Prostate gland (tissue), 2 donors: ENCODE results near the gene REXO4.

ENCODE experiments used
- POLR2A ChIP-seq: fragments of 450-650 bp; IDR thresholded peaks from one replicate; pipeline ENCODE4 v1.6.1; 2016; ENCODE audit warnings: antibody characterized with exemption, mild to moderate bottlenecking
- POLR2AphosphoS5 ChIP-seq: sonication (generic); formaldehyde crosslinking; IDR thresholded peaks from one replicate; pipeline ENCODE4 v1.6.1; 2017; ENCODE audit warnings: antibody characterized with exemption
- TF ChIP-seq, protein P1 (sequence below), 4 experiments: fragments of 200-600 bp in 2 of 4; fragments of 450-650 bp in 2 of 4; sonication (generic) in 2 of 4; IDR thresholded peaks; 1 replicate in 3 of 4; 2 replicates in 1 of 4; pipeline ENCODE4 v1.5.1; 2016 to 2019; ENCODE audit warnings: antibody characterized with exemption in 4 of 4, mild to moderate bottlenecking in 2 of 4, moderate library complexity in 2 of 4

DNA sequence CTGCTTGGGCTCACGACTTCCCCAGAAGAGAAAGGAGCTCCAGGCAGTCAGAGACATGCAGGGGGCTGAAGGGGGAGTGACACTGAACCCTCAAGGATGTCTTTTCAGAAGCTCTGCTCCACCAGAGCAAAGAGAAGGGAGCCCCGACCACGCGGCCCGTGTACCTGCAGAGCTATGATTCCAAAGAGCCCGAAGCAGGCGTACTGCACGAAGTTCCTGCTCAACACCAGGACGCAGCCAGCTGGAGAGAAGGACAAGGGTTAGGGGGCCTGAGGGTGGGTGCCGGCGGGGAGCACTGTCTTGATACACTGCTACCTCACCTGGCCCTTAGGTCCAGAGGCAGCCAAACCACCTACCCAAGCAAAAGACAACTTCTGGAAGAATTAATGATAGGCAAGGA is 51.4 kb downstream of the REXO4 start:
- TF ChIP-seq POLR2A, result no peak
- TF ChIP-seq, protein P1, sequence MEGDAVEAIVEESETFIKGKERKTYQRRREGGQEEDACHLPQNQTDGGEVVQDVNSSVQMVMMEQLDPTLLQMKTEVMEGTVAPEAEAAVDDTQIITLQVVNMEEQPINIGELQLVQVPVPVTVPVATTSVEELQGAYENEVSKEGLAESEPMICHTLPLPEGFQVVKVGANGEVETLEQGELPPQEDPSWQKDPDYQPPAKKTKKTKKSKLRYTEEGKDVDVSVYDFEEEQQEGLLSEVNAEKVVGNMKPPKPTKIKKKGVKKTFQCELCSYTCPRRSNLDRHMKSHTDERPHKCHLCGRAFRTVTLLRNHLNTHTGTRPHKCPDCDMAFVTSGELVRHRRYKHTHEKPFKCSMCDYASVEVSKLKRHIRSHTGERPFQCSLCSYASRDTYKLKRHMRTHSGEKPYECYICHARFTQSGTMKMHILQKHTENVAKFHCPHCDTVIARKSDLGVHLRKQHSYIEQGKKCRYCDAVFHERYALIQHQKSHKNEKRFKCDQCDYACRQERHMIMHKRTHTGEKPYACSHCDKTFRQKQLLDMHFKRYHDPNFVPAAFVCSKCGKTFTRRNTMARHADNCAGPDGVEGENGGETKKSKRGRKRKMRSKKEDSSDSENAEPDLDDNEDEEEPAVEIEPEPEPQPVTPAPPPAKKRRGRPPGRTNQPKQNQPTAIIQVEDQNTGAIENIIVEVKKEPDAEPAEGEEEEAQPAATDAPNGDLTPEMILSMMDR (IDR thresholded peaks at IDR 0.05), result no peak
- no peak for TF ChIP-seq POLR2AphosphoS5
